Erythroblast (primary cell): ENCODE results near the gene ABR.

Experiments
- DNase-seq, 2 experiments: peaks; one replicate each; lab custom pipeline; 2025; lab: John Stamatoyannopoulos, UW
- GATA1 ChIP-seq: IDR thresholded peaks from 2 replicates; pipeline ENCODE4 v1.6.1; 2011; ENCODE audit warnings: low read depth, mild to moderate bottlenecking, control low read depth, low read length, moderate library complexity
- POLR2A ChIP-seq: IDR thresholded peaks from 2 replicates; pipeline ENCODE4 v1.6.1; 2011; ENCODE audit warnings: mild to moderate bottlenecking, low read length

ABR gene

GRCh38 chr17:1188812-1189504 is 9.2 kb upstream of the ABR start:
- TF ChIP-seq GATA1 (no peak), POLR2A (no peak)
- DNase-seq, result no peak

- DNase-seq, result peak; percentile 74 to 80
Observed at GRCh38 chr17:1186923-1187771, 7.4 kb upstream of the ABR start.

GRCh38 chr17:1186214-1186820 is 6.5 kb upstream of the ABR start:
- DNase-seq, result no peak
- TF ChIP-seq GATA1, result no peak
- no peak for TF ChIP-seq POLR2A

More at GRCh38 chr17:1186923-1187771, 7.4 kb upstream of the ABR start:
- TF ChIP-seq POLR2A, result no peak
- no peak for TF ChIP-seq GATA1

- DNase-seq, result no peak
Observed at GRCh38 chr17:1183171-1183873, 3.5 kb upstream of the ABR start.

GRCh38 chr17:1182811-1183170 is 3.0 kb upstream of the ABR start:
- no peak for DNase-seq
- TF ChIP-seq GATA1 (no peak), POLR2A (no peak)

More at GRCh38 chr17:1183171-1183873, 3.5 kb upstream of the ABR start:
- no peak for TF ChIP-seq POLR2A
- no peak for TF ChIP-seq GATA1

- no peak for TF ChIP-seq POLR2A
- TF ChIP-seq GATA1, result no peak
- no peak for DNase-seq
Observed at GRCh38 chr17:1181753-1182137, 2.0 kb upstream of the ABR start.

GRCh38 chr17:1180958-1181752 is 1.4 kb upstream of the ABR start:
- TF ChIP-seq POLR2A (no peak), GATA1 (no peak)
- no peak for DNase-seq

GRCh38 chr17:1179112-1179817 is 516 bp downstream of the ABR start:
- no peak for DNase-seq
- TF ChIP-seq GATA1 (no peak), POLR2A (no peak)

GRCh38 chr17:1177016-1177700 is 2.6 kb downstream of the ABR start:
- no peak for DNase-seq
- TF ChIP-seq POLR2A (no peak), GATA1 (no peak)

GRCh38 chr17:1174263-1174880 is 5.4 kb downstream of the ABR start:
- DNase-seq, result no peak
- TF ChIP-seq GATA1 (no peak), POLR2A (no peak)
